ENCODE data around the gene OCEL1.
A peak's percentile ranks its signal among the peaks of the same experiment; 100 is the strongest.

The OCEL1 gene

DNA sequence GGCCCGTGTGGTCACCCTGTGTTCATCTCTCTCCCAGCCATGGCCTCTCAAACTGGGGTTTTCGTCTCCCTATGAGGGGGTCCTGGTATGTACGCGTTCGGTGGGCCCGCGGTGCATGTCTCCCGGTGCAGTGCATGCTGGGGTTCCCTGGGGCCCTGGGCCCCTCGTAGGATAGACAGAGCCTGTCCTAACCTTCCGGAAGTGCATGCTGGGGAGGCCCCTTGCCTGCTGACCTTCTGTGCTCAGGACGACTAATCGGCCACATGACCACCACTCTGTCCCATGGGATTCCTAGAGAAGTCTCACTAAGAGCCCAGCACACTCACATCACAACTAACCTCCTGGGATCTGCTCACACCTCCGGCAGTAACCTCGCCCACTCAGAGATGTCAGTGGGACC lies 15.7 kb upstream of the OCEL1 start:
- H3K4me1 ChIP-seq (ENCODE audit: control insufficient read depth, low read length), result peaks cover 47% of the 10 kb centered on the region
- no peaks in the 10 kb centered on the region for H3K9me3 ChIP-seq (ENCODE audit: control insufficient read depth, insufficient read depth, low read length)
- H3F3A ChIP-seq (ENCODE audit: control insufficient read depth, insufficient read depth), result peaks cover 8% of the 10 kb centered on the region
- no peaks in the 10 kb centered on the region for H3K9me2 ChIP-seq (replicated peaks; ENCODE audit: control insufficient read depth, low read length)
- peaks cover 70% of the 10 kb centered on the region for H3K36me3 ChIP-seq (ENCODE audit: control insufficient read depth, low read length)
- no peak overlapping the region for H3K27ac ChIP-seq (ENCODE audit: low read depth, low read length)
- H3K4me3 ChIP-seq (ENCODE audit: low read length), result no peak overlapping the region
- peaks cover 3% of the 10 kb centered on the region; the same call in 1 of the 2 replicates for H4K20me1 ChIP-seq (ENCODE audit: control insufficient read depth, insufficient read depth, low read depth, low read length)
- peak overlapping the region; percentile 34; the same call in 1 of the 2 replicates for H3K4me2 ChIP-seq (ENCODE audit: low read length)
- H3K79me2 ChIP-seq (ENCODE audit: control insufficient read depth, low read length), result peaks cover 4% of the 10 kb centered on the region; the same call in 1 of the 2 replicates
- no peaks in the 10 kb centered on the region for H3K27me3 ChIP-seq (ENCODE audit: control insufficient read depth, low read length)
- TF ChIP-seq, protein P1, sequence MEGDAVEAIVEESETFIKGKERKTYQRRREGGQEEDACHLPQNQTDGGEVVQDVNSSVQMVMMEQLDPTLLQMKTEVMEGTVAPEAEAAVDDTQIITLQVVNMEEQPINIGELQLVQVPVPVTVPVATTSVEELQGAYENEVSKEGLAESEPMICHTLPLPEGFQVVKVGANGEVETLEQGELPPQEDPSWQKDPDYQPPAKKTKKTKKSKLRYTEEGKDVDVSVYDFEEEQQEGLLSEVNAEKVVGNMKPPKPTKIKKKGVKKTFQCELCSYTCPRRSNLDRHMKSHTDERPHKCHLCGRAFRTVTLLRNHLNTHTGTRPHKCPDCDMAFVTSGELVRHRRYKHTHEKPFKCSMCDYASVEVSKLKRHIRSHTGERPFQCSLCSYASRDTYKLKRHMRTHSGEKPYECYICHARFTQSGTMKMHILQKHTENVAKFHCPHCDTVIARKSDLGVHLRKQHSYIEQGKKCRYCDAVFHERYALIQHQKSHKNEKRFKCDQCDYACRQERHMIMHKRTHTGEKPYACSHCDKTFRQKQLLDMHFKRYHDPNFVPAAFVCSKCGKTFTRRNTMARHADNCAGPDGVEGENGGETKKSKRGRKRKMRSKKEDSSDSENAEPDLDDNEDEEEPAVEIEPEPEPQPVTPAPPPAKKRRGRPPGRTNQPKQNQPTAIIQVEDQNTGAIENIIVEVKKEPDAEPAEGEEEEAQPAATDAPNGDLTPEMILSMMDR (IDR thresholded peaks at IDR 0.05; ENCODE audit: low read depth, low read length, poor library complexity, severe bottlenecking), result no peak
- no peak for TF ChIP-seq EZH2phosphoT487 (IDR thresholded peaks at IDR 0.05; ENCODE audit: borderline replicate concordance, low read length)

DNA sequence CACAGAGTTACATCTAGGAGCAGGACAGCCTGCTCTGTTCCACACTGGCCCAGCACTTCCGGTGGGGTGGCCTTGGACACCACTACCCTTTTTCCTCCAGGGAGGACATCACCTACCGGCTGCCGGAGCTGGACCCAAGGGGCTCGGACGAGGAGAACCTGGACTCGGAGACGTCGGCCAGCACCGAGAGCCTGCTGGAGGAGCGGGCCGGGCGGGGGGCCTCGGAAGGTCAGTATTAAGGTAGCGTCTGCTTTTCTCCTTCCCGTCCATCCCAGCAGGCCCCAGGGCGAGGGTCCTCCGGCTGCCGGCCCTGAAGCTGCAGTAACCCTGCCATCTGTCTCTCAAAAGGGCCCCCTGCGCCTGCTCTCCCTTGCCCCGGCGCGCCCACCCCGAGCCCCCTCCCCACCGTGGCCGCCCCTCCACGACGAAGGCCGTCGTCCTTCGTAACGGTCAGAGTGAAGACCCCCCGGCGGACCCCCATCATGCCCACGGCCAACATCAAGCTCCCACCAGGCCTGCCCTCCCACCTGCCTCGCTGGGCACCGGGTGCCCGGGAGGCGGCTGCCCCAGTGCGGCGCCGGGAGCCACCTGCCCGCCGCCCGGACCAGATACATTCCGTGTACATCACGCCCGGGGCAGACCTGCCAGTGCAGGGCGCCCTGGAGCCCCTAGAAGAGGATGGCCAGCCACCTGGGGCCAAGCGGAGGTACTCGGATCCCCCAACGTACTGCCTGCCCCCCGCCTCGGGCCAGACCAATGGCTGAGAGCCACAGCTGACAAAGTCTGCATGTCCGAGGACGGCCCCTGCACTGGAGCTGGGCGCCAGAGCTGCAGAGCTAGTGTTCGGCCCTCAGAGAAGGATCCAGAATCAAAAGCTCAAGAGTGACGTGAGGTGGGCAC lies 14.2 kb upstream of the OCEL1 start:
- H4K20me1 ChIP-seq (ENCODE audit: control insufficient read depth, insufficient read depth, low read depth, low read length), result peaks cover 3% of the 10 kb centered on the region; the same call in 1 of the 2 replicates
- peaks cover 7% of the 10 kb centered on the region for H3K79me2 ChIP-seq (ENCODE audit: control insufficient read depth, low read length)
- peak overlapping the region; percentile 34 for H3K4me2 ChIP-seq (ENCODE audit: low read length)
- H3K9me3 ChIP-seq (ENCODE audit: control insufficient read depth, insufficient read depth, low read length), result no peaks in the 10 kb centered on the region
- peaks cover 16% of the 10 kb centered on the region for H3F3A ChIP-seq (ENCODE audit: control insufficient read depth, insufficient read depth)
- TF ChIP-seq, protein P1 (IDR thresholded peaks at IDR 0.05; ENCODE audit: low read depth, low read length, poor library complexity, severe bottlenecking), result no peak
- no peak for TF ChIP-seq EZH2phosphoT487 (IDR thresholded peaks at IDR 0.05; ENCODE audit: borderline replicate concordance, low read length)
- no peaks in the 10 kb centered on the region for H3K27me3 ChIP-seq (ENCODE audit: control insufficient read depth, low read length)
- peaks cover 64% of the 10 kb centered on the region for H3K36me3 ChIP-seq (ENCODE audit: control insufficient read depth, low read length)
- H3K27ac ChIP-seq (ENCODE audit: low read depth, low read length), result no peak overlapping the region
- no peak overlapping the region for H3K4me3 ChIP-seq (ENCODE audit: low read length)
- peaks cover 54% of the 10 kb centered on the region for H3K4me1 ChIP-seq (ENCODE audit: control insufficient read depth, low read length)
- no peaks in the 10 kb centered on the region for H3K9me2 ChIP-seq (replicated peaks; ENCODE audit: control insufficient read depth, low read length)

DNA sequence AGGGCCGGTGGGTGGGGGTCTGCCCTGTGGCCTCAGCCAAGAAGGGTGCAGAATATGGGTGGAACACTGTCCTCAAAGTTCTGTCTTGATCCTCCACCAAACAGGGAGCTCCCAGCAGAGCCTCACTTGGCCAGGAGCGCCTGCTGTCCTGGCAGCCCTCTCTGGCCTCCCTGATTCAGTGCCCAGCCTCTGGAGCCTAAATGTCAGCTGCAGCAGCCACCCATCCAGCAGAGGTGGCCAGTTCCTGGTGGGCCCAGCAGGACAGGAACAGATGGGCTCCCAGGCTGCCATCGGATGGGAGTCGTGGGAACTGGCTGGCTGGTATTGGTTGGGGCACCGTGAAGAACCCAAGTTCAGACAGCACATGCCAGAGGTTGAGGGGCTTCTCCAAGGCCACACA lies 12.7 kb upstream of the OCEL1 start:
- Histone ChIP-seq H3F3A (ENCODE audit: control insufficient read depth, insufficient read depth) (peaks cover 16% of the 10 kb centered on the region), H3K4me2 (ENCODE audit: low read length) (no peak overlapping the region), H3K27me3 (ENCODE audit: control insufficient read depth, low read length) (no peaks in the 10 kb centered on the region), H3K9me2 (replicated peaks; ENCODE audit: control insufficient read depth, low read length) (no peaks in the 10 kb centered on the region), H3K27ac (ENCODE audit: low read depth, low read length) (no peak overlapping the region), H3K4me1 (ENCODE audit: control insufficient read depth, low read length) (peaks cover 50% of the 10 kb centered on the region), H3K4me3 (ENCODE audit: low read length) (no peak overlapping the region), H3K79me2 (ENCODE audit: control insufficient read depth, low read length) (peaks cover 7% of the 10 kb centered on the region), H3K36me3 (ENCODE audit: control insufficient read depth, low read length) (peaks cover 70% of the 10 kb centered on the region), H3K9me3 (ENCODE audit: control insufficient read depth, insufficient read depth, low read length) (no peaks in the 10 kb centered on the region), H4K20me1 (ENCODE audit: control insufficient read depth, insufficient read depth, low read depth, low read length) (peaks cover 3% of the 10 kb centered on the region; the same call in 1 of the 2 replicates)
- TF ChIP-seq EZH2phosphoT487 (IDR thresholded peaks at IDR 0.05; ENCODE audit: borderline replicate concordance, low read length), result no peak
- TF ChIP-seq, protein P1 (IDR thresholded peaks at IDR 0.05; ENCODE audit: low read depth, low read length, poor library complexity, severe bottlenecking), result no peak

All from DOHH2 (cell line).